CD4-positive, alpha-beta T cell (primary cell): ENCODE data around the gene CDK14. TPM values are rescaled to one million over a fixed set of nuclear protein-coding genes. Genes with fewer than 3 reads are reported as not detected.

Source experiments
- ATAC-seq: fragments of 200-7000 bp; cut with Tn5 transposase; one replicate; pipeline ENCODE4 v1.10.0; 2022; ENCODE audit warnings: mild to moderate bottlenecking; ENCODE audit not compliant: poor library complexity
- CTCF ChIA-PET: fragments of 350-600 bp; sonication (Branson Sonifier 250); formaldehyde crosslinking; loops from one replicate; lab custom pipeline; 2021; ENCODE audit warnings: antibody characterized with exemption, inconsistent platforms; lab: Charles Lee
- POLR2A ChIA-PET: fragments of 350-600 bp; sonication (Branson Sonifier 250); formaldehyde crosslinking; loops from one replicate; lab custom pipeline; 2021; ENCODE audit warnings: antibody characterized with exemption, inconsistent platforms; lab: Charles Lee
- DNase-seq, 14 experiments: peaks; one replicate each; pipeline ENCODE4 v3.0.0-alpha.2; 2013 to 2020; ENCODE audit warnings: mixed read lengths in 2 of 14
- H3K27ac ChIP-seq, 2 donors: one replicate each; pipeline versions ENCODE4 v1.5.1 to v1.7.0; 2013; ENCODE audit warnings: low read length in 2 of 2, low read depth in 1 of 2, mild to moderate bottlenecking in 1 of 2
- H3K27me3 ChIP-seq, 2 experiments: 1 replicate in 1 of 2; 2 replicates in 1 of 2; pipeline versions ENCODE4 v1.6.1 to v1.7.0; 2013; ENCODE audit warnings: low read length in 2 of 2, control low read depth in 1 of 2, mild to moderate bottlenecking in 1 of 2, moderate library complexity in 1 of 2; ENCODE audit not compliant: insufficient read depth in 2 of 2, control insufficient read depth in 1 of 2
- H3K36me3 ChIP-seq: one replicate; pipeline ENCODE4 v1.6.1; 2013; ENCODE audit warnings: low read length, control low read depth; ENCODE audit not compliant: insufficient read depth
- H3K4me1 ChIP-seq: one replicate; pipeline ENCODE4 v1.6.1; 2013; ENCODE audit warnings: low read length, control low read depth; ENCODE audit not compliant: insufficient read depth
- H3K4me3 ChIP-seq: one replicate; pipeline ENCODE4 v1.5.1; 2013; ENCODE audit warnings: mild to moderate bottlenecking, low read length, moderate library complexity
- H3K9me3 ChIP-seq, 2 experiments: 1 replicate in 1 of 2; 2 replicates in 1 of 2; pipeline versions ENCODE4 v1.6.1 to v1.7.0; 2013; ENCODE audit warnings: low read length in 2 of 2, mild to moderate bottlenecking in 2 of 2, control low read depth in 1 of 2, moderate library complexity in 1 of 2; ENCODE audit not compliant: control insufficient read depth in 1 of 2, insufficient read depth in 1 of 2
- H3K27ac Mint-ChIP-seq: one replicate; pipeline ENCODE4 v1.8.0; 2020; ENCODE audit warnings: mixed read lengths
- H3K27me3 Mint-ChIP-seq: one replicate; pipeline ENCODE4 v1.8.0; 2021; ENCODE audit warnings: mixed read lengths
- H3K36me3 Mint-ChIP-seq: one replicate; pipeline ENCODE4 v1.8.0; 2021; ENCODE audit warnings: low read depth, mixed read lengths
- H3K4me1 Mint-ChIP-seq: one replicate; pipeline ENCODE4 v1.8.0; 2021; ENCODE audit warnings: low read depth, mixed read lengths
- H3K4me3 Mint-ChIP-seq: one replicate; pipeline ENCODE4 v1.8.0; 2020; ENCODE audit warnings: mild to moderate bottlenecking, mixed read lengths
- H3K9me3 Mint-ChIP-seq: one replicate; pipeline ENCODE4 v1.8.0; 2020; ENCODE audit warnings: mixed read lengths
- CTCF ChIP-seq: fragments of 200-600 bp; IDR thresholded peaks from one replicate; pipeline ENCODE4 v1.8.0; 2022; ENCODE audit warnings: antibody characterized with exemption, mild to moderate bottlenecking
- intact Hi-C, 2 experiments: fragments of 100-400 bp; cut with DNase I in 1 of 2; cut with micrococcal nuclease in 1 of 2; formaldehyde crosslinking; loops; one replicate each; pipeline versions ENCODE4 v1.15.1 to v1.9.0; 2023 to 2025; cut with DNase I, micrococcal nuclease
- total RNA-seq, 174 experiments: library from RNA in 2 of 174; stranded (reverse) in 2 of 174; gene quantifications; one replicate each; pipeline ENCODE4 v1.2.3 and lab custom pipeline; 2021 to 2026

The CDK14 gene
- total RNA-seq, 2 experiments from 2014 or later: 0.45 to 0.47 TPM

- intact Hi-C loops: no loop called here
- H3K27me3 Mint-ChIP-seq: no peaks in the 10 kb centered on the region
- Histone ChIP-seq H3K4me3 (no peak overlapping the region), H3K36me3 (no peaks in the 10 kb centered on the region), H3K4me1 (no peaks in the 10 kb centered on the region), H3K27me3 (no peaks in the 10 kb centered on the region), H3K27ac (no peak overlapping the region), H3K9me3 (peaks cover 0 to 4% of the 10 kb centered on the region in 2 experiments)
- no peaks in the 10 kb centered on the region for H3K9me3 Mint-ChIP-seq
- no peaks in the 10 kb centered on the region for H3K36me3 Mint-ChIP-seq
- H3K4me3 Mint-ChIP-seq: no peak overlapping the region
- ATAC-seq (no peak), DNase-seq (no peak)
- TF ChIP-seq CTCF: no peak
- H3K4me1 Mint-ChIP-seq: no peaks in the 10 kb centered on the region
- ChIA-PET CTCF (no interaction called here), POLR2A (interaction anchor here (0.7 kb wide), 1 partner anchor 49 kb away, joined by 3 read pairs; no protein-coding TSS in a partner anchor)
- no peak overlapping the region for H3K27ac Mint-ChIP-seq
These were observed 632.2 kb downstream of the CDK14 start for GRCh38 chr7:91228327-91228726.

- H3K27ac Mint-ChIP-seq: no peak overlapping the region
- no peak for TF ChIP-seq CTCF
- H3K4me1 Mint-ChIP-seq: no peaks in the 10 kb centered on the region
- H3K27me3 Mint-ChIP-seq: no peaks in the 10 kb centered on the region
- Histone ChIP-seq H3K27ac (no peak overlapping the region), H3K4me3 (no peak overlapping the region), H3K4me1 (no peaks in the 10 kb centered on the region), H3K27me3 (no peaks in the 10 kb centered on the region), H3K36me3 (no peaks in the 10 kb centered on the region), H3K9me3 (peaks cover 0 to 2% of the 10 kb centered on the region in 2 experiments)
- ChIA-PET POLR2A (no interaction called here), CTCF (no interaction called here)
- no peaks in the 10 kb centered on the region for H3K36me3 Mint-ChIP-seq
- no peak overlapping the region for H3K4me3 Mint-ChIP-seq
- ATAC-seq (no peak), DNase-seq (no peak)
- H3K9me3 Mint-ChIP-seq: no peaks in the 10 kb centered on the region
- intact Hi-C loops: no loop called here
These were observed 632.9 kb downstream of the CDK14 start for GRCh38 chr7:91228927-91229558.

GRCh38 chr7:91230100-91230499 lies 634.0 kb downstream of the CDK14 start:
- H3K27ac Mint-ChIP-seq: no peak overlapping the region
- H3K9me3 Mint-ChIP-seq: no peaks in the 10 kb centered on the region
- H3K27me3 ChIP-seq: no peaks in the 10 kb centered on the region
- no peak overlapping the region for H3K27ac ChIP-seq
- CTCF ChIA-PET: no interaction called here
- H3K4me1 ChIP-seq: no peaks in the 10 kb centered on the region
- no peaks in the 10 kb centered on the region for H3K27me3 Mint-ChIP-seq
- ATAC-seq: no peak
- H3K36me3 ChIP-seq: no peaks in the 10 kb centered on the region
- H3K4me1 Mint-ChIP-seq: no peaks in the 10 kb centered on the region
- POLR2A ChIA-PET: no interaction called here
- H3K36me3 Mint-ChIP-seq: no peaks in the 10 kb centered on the region
- DNase-seq: no peak
- no peaks in the 10 kb centered on the region for H3K9me3 ChIP-seq
- intact Hi-C loops: no loop called here
- no peak for TF ChIP-seq CTCF
- H3K4me3 ChIP-seq: no peak overlapping the region
- H3K4me3 Mint-ChIP-seq: no peak overlapping the region
